Activated naive CD4-positive, alpha-beta T cell (primary cell): ENCODE results near the gene ARHGEF33.

Experiments
- DNase-seq, 4 experiments: peaks; one replicate each; lab custom pipeline; 2025; lab: John Stamatoyannopoulos, UW

ARHGEF33 gene

DNA sequence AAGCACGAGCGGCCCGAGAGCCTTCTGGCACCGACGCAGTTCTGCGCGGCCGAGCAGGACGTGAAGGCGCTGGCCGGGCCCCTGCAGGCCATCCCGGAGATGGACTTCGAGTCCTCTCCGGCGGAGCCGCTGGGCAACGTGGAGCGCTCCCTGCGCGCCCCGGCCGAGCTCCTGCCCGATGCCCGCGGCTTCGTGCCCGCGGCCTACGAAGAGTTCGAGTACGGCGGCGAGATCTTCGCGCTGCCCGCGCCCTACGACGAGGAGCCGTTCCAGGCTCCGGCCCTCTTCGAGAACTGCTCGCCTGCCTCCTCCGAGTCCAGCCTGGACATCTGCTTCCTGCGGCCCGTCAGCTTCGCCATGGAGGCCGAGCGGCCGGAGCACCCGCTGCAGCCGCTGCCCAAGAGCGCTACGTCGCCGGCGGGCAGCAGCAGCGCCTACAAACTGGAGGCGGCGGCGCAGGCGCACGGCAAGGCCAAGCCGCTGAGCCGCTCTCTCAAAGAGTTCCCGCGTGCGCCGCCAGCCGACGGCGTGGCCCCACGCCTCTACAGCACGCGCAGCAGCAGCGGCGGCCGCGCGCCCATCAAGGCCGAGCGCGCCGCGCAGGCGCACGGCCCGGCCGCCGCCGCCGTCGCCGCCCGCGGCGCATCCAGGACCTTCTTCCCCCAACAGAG lies 70.4 kb downstream of the ARHGEF33 start:
- peak in 2 of 4 experiments; percentile 9 to 43 for DNase-seq

GRCh38 chr2:38960609-38961320 lies 71.1 kb downstream of the ARHGEF33 start:
- peak in 1 of 4 experiments; percentile 2 for DNase-seq

DNA sequence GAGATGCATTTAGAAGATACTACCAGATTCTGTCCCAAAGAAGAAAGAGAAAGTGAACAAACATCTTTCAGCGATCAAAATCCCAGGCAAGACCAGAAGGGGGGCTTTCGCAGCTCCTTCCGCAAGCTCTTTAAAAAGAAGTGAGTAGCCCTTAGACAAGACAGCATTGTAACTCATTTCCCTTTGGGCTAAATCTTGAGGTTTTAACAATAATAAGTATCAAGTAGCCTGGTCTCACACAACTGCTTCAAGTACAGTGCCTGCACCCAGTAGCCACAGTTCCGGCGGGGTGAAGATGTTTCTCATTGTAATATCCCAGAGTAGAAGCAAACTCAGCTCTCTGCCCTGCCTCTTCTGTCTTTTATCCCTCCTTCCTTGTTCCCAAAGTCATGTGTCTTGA lies 76.3 kb downstream of the ARHGEF33 start:
- DNase-seq: no peak

- DNase-seq: no peak
These were observed 77.0 kb downstream of the ARHGEF33 start for GRCh38 chr2:38966678-38967077.

DNA sequence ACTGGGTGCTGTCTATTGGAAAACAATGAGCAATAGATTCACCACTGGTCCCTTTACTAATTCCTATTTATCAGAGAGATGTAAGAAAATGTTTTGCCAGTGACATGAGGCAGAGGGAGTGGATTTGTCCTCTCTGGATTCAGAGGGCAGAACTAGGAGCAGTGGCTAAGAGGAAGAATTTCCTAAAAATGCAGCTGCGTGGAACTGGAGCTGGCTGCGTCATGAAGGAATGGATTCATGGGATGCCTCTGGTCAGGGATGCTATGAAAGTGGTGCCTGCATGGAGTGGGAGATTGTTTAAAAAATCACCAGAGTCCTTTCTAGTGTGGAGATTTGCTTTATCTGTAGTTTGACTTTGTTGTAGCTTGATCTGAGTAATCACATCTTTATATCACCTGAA lies 78.3 kb downstream of the ARHGEF33 start:
- DNase-seq: no peak

- DNase-seq: no peak
These were observed 81.7 kb downstream of the ARHGEF33 start for GRCh38 chr2:38971377-38971776.

DNA sequence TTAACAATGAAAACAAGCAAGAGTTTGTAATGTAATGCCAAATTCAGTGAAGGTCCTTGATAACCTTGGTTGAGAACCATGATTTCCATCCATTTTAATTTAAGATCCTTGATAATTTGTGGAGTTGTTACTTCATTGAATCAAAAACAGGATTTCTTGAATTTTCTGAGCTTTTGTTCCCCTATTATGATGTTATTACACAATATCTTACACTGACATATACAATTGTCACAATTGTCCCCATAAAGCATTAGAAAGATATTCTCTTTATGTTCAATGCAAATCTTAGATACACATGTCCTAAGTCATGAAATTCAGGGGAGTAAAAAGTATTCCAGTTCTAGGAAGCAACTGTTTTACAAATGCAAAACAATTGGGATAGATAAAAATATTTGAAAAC lies 83.6 kb downstream of the ARHGEF33 start:
- no peak for DNase-seq

GRCh38 chr2:38975042-38975441 lies 85.4 kb downstream of the ARHGEF33 start:
- DNase-seq: no peak

DNA sequence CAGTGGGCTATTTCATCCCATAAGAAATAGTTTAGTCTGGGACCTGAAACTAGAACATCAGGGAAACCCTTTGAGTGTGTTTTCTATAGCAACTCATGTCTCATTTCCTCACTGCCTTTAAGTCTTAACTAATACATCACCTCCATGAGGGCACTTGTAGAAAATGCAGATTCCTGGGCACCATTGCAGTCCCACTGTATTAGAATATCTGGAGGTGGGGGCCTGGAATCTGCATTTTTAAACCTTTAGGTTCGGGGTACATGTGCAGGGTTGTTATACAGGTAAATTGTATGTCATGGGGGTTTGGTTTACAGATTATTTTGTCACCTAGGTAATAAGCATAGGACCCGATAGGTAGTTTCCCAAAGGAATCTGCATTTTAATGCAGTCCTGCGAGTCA lies 87.4 kb downstream of the ARHGEF33 start:
- no peak for DNase-seq

- DNase-seq: no peak
These were observed 88.7 kb downstream of the ARHGEF33 start for GRCh38 chr2:38978296-38978903.

GRCh38 chr2:38978908-38979307 lies 89.2 kb downstream of the ARHGEF33 start:
- no peak for DNase-seq

GRCh38 chr2:38981003-38981669 lies 91.5 kb downstream of the ARHGEF33 start:
- no peak for DNase-seq

DNA sequence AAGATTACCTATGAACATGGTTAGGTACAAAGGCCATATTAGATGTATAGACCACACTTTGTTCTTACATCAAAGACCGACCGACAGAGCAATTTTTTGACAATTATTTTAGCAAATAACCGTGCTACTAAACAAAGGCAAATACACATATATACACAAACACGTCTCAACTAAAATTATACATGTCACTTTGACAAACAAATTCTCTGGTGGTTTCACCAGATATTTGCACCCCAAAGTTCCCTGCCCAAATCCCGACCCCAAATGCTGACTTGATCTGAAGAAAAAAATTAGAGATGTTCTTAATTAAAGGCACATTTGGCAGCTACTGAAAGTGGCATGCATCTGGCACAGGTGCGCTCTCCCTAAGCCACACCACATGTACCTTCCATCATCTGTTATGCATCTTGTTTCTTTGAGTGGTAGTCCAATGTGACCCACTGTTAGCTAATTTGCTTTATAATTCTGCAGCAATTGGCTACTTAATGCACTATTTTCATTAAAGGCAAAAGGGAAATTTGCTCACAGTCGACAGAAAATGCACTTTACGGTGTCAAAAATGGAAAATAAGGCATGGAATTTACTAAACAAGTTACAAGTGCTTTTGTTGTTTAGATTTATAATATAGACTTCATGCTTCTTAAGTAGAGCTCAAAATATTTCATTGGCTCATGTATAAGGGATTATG lies 92.1 kb downstream of the ARHGEF33 start:
- no peak for DNase-seq

DNA sequence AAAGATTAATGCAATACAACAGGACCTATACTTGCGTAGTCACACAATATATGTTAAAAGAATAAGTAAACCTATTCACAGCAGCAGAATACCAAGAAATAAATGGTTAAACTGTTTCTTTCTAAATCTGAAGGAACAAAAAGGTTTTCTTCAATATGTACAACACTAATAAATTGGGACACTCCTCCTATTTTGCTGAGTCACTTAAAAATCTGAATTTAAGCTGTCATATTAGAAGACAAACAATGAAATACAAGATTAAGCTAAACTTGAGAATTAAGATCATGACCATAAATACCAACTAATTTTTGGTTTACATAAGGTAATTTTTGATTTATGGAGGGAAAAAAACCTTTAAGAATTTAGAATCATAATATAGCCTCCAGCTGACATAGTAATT lies 92.8 kb downstream of the ARHGEF33 start:
- no peak for DNase-seq

GRCh38 chr2:38988716-38989115 lies 99.0 kb downstream of the ARHGEF33 start:
- DNase-seq: no peak

DNA sequence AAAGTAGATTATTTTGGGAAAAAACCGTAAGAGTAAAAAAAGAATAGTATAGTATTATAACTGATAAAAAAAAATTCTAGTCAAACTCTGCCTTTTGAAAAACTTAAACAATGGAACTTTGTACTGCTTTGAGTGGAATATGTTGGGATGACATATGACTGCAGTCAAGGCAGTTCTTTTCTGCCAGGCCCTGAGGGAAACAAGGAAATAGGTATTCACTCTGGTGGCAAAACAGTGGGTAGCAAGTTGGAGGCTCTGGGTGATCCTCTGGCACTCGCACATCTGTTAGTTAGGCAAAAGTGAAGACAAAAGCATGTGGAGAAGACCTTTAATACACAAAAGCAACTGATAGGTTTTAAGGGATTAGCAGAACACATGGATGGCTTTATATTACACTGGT lies 102.2 kb downstream of the ARHGEF33 start:
- DNase-seq: no peak

- DNase-seq: no peak
These were observed 108.1 kb downstream of the ARHGEF33 start for GRCh38 chr2:38997781-38998180.

- DNase-seq: no peak
These were observed 110.9 kb downstream of the ARHGEF33 start for GRCh38 chr2:39000552-39000951.

GRCh38 chr2:39007875-39008504 lies 118.3 kb downstream of the ARHGEF33 start:
- no peak for DNase-seq

DNA sequence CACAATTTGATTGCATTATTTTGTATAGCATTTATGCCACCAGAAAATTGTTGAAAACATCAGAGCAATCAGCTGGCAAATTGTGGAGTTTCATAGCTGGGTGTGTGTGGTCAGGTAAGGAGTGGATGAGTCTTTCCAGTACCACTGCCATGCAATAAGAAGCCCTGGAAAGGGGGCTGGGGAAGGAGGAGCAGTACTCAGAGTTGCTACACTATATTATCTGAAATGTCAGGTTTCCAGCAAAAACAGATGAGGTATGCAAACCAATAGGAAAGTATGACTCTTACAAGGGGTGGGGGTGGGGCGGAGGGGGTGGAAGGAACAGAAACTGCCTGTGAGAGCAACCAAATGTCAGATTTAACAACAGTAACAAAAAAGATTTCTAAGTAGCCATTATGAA lies 119.0 kb downstream of the ARHGEF33 start:
- DNase-seq: no peak

- DNase-seq: no peak
These were observed 124.2 kb downstream of the ARHGEF33 start for GRCh38 chr2:39013871-39014270.

DNA sequence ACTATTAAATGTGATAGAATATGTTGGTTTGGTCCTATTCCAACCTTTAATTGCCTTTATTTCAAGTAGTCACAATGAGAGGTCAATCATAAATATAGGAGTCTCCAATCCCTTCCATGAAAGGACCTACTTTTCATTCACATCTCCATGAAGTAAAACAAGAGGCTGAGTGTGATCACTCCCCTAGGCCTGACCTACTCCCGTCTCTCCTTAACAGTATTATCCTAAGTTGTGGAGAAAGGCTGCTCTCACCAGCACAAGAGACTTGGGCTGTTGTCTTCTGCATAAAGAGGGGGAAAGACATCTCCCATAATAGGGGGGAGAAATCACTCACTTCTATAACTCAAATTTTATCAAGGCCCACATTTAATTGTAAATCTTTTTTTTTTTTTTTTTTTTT lies 125.7 kb downstream of the ARHGEF33 start:
- DNase-seq: no peak
